ENCODE data around the gene SPRING1.

SPRING1 gene

DNA sequence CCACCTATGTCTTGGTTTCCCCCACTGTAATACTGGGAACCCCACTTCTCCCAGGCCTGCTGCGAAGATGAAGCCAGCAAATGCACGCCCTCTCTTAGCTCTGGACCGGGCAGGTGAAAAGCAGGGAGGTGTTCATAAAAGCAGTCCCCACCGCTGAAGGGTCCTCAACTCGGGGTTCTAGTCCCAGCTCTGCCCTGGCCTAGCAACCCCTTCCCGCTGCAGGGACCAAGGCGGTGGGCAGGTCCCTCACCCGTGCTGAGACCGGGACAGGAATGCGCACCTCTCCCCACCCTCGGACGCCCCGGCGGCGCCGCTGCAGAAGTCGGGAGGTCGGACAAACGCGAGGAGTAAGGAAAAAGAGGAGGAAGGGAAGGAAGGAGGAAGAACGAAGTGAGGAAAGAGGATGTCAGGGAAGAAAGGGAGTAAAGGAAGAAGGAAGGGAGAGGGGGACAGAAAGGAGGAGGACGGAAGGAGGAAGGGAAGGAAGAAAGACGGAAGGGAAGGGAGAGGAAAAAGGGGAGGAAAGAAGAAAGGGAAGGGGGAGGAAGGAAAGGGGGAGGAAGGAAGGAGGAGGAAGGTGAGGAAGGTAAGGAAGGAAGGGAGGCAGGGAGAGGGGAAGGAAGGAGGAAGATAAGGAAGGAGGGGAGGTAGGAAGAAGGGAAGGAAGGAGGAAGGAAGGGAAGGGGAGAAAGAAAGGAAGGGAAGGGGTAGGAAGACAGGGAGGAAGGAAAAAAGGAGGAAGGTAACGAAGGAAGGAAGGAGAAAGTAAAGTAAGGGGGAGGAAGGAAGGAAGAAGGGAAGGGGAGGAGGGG is 701 bp downstream of the SPRING1 start:
- DNase-seq: no peak

DNA sequence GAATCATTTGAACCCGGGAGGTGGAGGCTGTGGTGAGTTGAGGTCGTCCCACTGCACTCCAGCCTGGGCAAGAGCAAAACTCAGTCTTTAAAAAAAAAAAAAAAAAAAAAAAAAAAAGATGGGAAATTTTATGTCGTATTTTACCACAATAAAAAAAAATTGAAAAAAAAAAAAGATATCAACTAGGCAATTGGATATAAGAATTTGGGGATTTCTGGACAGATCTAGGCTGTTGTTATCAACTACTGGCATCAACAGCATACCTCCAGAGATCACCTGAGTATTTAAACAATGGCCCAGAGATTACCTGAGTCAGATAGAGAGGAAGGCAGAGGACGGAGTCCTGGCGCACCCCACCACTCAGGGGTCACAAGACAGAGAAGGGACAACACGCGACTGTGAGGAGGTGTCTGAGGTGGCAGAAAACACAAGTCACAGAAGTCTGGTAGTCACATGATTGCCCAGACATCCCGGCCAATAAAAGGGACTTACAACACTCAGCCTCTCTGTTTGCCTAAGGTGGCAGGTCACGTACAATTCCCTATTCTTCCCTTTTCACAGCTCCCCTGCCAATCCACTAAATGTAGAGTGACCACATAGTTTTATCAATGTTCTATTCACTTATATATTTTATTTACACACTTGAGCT is 1.8 kb downstream of the SPRING1 start:
- DNase-seq: no peak

DNA sequence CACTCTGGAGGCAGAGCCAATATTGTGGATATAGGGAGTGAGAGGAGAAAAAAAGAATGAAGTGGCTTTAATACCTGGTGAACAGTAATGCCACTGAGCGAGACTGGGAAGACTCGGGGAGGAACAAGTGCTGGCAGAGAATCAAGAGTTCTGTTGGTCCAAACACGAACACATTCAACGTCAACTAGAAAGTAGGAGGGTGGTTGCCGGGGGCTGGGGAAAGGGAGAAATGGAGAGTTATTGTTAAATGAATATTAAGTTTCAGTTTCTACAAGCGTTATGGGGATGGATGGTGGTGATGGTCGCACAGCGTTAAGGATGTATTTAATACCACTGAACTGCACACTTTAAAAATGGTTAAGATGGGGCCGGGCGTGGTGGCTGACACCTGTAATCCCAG is 2.8 kb downstream of the SPRING1 start:
- no peak for DNase-seq

DNA sequence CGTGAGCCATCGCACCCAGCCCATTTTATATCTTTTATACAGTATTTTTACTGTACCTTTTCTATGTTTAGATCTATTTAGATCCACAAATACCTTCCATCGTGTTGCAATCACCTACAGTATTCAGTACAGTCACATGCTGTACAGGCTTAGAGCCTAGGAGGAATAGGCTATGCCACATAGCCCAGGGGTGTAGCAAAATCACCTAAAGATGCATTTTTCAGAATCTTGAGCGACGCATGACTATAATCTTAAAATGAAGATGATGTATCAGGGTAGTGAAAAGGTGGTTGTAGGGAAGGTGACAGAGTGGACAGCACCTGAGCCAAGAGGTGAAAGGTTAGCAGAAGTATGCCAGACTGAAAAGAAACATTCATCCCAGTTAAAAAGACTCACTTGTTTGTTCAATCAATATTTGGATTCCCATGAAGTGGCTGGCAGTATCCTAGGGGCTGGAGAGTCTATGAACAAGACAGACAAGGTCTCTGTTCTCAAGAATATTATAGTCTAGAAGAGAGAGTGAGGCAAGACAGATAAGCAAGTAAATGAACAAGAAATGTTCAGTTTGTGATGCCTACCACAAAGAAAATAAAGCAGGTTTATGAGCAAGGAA is 3.6 kb downstream of the SPRING1 start:
- no peak for DNase-seq

DNA sequence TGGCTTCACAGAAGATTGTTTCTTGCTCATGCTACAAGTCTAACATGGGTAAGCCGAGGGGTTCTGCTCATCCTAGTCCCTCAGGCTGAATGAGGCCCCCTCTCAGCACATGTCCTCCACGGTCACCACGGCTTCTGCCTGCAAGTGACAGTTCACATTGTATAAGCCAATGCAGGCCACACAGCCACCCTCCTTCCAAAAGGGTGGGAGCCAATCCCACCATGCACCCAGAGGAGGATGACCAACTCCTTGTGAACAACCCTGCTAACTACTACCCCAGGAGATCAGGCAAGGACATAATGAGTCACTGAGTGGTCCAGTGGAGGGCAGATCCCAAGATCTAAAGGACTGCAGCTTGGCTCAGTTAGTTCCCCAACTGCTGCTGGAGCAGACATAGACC is 6.1 kb downstream of the SPRING1 start:
- DNase-seq: no peak

DNA sequence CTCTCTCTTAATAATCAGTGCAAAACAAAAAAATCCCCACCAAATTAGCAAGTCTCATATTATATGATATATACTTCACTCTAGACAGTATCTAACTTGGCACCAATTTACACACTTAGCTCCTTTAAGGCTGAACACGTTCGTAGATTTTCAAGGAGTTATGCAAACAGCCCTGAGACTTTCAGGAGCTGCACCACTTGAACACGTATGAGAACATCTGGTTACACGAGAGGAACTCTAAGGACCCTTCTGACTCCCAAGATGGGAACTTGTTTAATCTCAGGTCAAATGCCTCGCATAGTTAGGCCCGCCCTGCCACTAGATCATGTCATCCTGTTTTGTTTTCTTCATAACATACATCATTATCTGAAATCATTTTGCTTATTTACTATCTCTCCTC is 10.0 kb downstream of the SPRING1 start:
- DNase-seq: no peak

DNA sequence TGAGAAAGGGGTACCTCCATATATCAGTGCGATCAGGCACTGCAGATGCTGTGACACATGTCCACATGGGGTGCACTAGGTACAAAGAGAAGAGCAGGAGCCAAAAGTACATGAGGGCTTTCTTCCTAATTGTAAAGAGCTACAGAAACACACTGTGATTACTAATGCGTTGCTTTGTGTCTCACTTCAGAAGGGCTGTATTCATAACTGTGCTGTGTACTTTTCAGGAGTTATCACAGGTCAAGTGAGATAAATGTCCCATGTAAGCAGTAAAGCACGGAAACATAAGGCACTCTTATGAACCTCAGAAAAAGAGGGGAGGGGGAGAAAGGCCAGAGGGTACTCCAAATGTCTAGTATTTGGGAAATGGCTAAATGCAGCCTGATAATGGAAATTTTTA is 10.6 kb downstream of the SPRING1 start:
- no peak for DNase-seq

DNA sequence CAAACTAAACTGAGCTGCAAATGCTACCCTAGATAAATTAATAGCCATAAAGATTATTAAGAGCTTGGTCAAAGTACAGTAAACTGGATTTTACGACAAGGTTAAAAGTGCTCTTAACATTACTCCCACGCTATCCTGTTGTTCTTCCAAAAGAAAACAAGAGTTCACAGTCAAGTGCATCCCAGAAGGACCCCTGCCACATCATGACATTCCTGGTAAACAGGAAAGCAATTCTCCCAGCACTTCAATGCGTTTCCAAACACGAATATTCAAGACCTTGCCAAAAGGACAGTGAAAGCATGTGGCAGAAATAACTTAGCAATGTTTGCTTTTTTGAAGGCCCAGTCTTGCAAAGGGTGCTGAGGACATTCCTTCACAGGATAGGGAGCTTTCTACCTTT is 11.2 kb downstream of the SPRING1 start:
- DNase-seq: no peak

DNA sequence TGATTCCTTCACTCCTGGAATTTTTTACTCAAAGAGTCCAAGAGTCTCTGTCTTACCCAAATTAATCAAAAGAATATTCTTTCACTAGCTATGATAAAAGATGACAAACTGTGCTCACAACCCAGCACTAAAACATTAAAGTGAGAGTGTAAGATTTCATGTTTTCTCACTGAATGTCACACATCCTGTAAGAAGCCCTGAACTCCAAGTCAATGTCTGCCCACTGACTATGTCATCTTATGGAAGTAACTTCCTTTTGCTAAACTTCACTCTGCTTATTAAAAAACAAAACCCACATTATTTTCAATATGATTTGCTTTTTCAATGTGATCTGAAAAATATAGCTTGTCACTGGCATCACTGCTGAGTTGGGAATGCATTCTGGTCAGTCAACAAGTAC is 15.6 kb downstream of the SPRING1 start:
- DNase-seq: no peak

DNA sequence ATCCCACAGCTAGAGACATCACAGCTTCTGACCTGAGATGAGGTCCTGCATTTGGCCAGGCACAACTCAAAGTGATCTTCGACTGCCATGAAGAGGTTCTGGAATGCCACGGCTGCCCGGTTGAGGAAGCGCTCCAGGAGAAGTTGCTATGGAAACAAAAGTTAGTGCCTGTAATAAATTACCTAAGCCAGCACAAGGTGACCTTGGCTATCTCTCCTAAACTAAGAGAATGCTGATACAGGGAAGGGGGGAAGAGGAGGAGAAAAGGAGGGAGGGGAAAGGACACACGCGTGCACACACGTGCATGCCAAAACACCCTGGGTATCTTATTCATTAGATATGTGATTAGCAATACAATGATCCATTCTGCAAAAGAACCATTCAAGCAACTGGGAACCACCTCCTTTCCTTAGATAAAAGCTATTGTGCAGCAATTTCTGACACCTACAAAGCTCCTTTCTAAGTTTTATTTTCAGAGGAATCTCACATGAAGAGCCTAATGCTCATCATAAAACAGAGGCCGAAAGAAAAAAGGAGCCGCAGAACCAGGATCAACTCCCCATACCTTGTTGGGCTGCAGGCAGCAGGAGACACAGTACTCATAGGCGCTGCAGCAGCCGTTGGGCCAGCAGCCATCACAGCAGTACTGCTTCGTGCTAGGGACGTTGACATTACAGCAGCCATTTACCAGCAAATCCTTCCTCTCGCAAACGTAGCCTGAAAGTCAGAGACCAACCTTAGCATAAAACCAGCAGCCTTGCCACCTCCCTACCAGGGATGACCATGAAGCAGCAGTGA is 17.9 kb downstream of the SPRING1 start:
- DNase-seq: no peak

DNA sequence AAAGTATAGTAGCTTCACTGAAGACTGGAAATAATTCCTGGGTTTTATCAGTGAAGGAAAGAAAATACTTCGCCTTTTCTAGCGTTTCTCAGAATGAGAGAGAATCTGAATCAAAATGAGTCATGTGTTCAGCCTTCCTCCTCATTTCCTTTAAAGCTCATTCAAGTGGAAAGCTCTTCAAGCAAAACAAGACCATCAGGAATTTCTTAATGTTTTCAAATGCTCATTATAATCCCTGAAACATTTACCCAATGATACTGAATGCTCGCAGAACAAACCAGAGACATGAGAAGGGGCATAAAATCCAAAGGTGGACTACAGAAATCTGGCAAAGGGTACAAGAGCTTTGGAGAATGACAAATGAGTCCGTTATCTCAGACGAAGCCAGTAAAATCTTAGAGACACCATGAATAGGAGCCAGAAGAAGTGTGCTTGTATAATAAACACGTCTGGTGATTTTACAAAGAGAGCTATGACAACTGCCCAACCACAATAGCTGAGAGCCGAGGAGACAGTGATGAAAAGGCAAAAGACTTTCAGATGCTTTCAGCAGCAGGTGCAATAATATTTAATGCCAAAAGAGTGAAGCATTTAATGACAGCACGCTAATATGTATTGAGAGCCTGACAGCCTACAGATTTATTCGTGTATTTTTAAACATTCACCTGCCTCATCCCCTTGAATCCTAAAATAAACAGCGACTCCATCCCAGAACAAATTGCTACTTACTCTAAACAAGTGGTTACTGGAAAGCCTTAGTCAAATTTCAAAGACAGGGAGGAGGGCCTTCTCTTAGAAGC is 19.0 kb downstream of the SPRING1 start:
- peak; percentile 88 for DNase-seq

DNA sequence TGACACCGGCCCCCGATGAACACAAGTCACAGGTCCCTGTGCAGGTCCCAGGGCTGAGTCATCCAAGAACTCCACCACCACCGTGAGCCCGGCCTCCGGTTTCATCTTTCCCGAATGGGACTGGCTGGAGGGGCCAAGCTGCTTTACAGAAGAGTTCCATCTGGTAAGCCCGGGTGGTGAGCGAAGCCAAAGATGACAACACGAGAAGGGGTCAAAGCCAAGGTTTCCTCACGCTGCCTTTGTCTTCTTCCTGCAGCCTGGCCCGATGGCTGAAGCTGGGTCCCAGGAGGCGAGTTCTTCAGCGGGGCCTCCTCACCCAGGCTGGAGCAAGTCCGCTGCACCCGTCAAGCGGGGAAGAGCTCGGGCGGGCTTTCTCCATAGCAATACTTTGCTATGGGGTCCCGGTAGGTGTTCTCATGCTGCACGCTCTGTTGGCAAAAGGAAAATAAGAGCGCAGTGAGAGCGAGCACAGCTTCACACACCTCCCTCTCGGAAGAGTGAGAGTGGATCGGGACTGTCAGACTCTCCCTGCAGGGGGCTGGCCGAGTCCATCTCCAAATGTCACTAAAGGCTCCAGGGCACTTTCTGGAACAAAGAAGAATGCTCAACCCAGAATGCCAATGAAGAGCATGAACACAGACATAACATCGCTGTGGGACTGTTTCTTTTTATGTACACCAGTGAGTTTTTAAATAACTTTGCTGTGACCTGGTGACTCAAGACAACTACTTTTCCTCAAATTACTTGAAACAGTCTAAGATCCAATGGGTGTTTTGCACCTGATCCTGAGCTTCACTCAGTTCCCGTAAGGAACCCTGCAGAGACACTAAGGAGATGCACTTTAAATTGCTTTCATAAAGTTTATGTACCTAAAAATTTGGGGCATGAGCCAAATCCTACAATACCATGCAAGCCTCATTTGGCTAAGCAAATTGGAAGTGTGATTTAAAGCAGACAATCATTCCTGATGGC is 20.1 kb downstream of the SPRING1 start:
- DNase-seq: no peak

DNA sequence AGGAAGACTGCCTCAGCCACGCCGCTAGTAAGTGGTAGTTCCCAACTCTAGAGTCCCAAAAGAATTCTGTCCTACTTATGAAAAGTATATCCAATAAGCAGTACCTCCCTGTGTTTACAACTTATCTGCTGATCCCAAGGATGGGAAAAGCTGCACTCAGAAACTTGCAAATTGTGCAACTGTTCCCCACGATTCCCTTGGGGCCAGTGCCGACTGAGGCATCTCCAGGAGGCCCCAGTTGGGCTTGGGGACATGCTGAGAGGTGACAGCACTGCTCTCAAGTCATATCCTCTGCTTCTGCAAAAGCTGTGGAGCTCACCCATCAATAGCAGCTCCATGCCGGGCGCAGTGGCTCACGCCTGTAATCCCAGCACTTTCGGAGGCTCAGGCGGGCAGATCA is 23.7 kb downstream of the SPRING1 start:
- no peak for DNase-seq

DNA sequence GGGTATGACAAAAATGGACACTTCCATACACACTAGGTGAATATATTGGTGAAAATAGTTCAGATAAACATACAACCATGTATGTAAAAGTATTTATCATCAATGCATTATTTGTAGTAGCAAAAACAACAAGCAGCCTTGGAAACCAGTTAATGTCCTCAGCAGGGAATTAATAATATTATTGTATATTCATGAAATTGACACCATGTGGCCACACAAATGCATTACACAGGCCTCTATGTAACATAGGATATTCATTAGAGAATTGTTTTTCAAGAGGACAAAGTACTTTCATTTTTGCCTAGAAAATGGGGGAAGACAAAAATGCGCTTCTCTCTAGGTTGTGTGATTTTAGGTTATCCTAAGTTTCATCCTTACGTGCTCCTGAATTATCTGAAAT is 24.3 kb downstream of the SPRING1 start:
- no peak for DNase-seq

DNA sequence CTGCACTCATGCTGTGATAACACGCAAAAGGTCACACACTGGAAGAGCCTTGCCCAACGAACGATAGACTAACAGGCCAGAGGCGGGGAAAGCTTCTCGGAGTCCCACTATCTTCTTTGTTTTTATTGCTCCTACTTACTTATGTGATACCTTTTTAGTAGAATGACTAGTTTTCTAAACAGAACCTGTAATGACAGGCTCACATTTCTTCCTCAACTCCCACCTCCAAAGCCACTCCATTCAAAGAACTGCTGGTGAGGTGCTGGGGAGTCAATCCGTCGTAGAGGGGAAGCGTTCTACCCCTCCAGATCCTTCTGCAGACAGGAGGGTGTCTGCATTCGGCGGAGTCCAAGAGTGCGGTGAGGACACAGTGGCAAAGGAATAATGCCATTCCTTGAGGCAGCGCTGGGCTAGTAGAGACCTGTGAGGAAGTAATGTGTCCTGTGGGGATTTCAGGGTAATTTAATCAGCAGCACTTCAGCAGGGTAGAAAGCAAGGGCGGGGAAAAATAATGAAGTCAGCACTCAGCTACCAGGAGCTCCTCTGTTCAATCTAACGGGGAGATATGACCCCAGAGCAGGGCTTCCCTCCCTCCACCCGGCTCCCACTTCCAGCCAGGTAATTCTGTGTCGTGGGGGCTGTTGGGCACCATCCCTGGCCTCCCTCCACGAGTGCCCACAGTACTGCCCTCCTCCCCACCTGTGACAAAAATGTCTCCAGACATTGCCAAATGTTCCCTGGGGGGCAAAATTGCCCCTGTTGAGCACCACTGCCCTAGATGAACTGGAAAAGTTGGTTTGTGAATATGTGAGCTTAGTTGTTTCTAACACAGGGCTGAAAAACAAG is 25.2 kb downstream of the SPRING1 start:
- DNase-seq: no peak

DNA sequence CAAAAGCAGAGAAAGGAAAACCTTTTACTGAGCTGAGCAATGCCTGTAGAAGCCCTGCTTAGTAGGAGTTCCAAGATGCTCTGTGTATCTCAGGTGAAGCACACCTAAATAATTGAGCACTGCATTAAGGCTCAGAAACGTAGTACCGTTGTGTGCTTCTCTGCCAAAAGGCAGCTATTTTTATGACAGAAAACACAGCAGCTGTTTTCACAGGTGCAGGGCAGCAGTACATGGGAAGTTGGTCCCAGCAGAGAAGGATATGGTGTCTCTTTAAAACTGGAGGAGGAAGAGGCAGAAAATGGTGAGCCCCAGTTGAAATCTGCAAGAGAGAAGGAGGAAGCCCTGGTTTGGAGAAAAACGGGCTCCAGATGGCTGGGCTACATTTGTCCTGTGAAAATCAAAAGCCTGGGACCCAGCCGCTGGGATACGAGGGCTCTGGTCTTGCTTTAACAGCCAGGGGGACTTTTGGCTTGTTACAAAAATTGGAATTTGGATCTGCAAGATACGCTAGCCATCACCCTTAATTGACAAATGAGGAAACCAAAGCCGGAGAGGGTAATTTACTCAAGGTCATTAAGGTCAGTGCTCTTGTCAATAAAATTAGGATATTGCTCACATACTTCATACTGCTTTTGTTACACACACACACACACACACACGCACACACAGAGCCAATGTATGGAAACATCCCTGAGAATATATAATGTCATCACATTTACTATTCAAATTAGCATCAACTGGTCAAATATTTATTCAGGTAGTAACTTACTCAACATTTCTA is 27.3 kb downstream of the SPRING1 start:
- no peak for DNase-seq

DNA sequence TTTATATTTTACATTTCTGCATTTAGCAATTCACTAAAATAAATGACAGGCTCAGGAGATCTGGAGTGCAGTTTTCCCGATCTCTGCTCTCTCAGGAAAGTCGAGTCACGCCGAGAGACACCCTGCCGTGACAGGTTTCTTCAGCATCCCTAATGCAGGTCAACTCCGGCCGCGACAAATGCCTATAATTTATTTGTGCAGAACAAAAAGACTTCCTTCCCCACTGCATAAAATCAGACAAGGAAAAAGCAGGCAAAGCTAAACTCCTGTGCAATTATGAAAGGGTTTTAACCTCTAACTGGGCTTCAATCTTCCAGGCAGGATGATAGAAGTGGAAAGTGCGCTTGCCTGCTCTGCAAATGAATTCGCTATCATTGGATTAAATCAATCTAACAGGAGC is 28.1 kb downstream of the SPRING1 start:
- DNase-seq: no peak

DNA sequence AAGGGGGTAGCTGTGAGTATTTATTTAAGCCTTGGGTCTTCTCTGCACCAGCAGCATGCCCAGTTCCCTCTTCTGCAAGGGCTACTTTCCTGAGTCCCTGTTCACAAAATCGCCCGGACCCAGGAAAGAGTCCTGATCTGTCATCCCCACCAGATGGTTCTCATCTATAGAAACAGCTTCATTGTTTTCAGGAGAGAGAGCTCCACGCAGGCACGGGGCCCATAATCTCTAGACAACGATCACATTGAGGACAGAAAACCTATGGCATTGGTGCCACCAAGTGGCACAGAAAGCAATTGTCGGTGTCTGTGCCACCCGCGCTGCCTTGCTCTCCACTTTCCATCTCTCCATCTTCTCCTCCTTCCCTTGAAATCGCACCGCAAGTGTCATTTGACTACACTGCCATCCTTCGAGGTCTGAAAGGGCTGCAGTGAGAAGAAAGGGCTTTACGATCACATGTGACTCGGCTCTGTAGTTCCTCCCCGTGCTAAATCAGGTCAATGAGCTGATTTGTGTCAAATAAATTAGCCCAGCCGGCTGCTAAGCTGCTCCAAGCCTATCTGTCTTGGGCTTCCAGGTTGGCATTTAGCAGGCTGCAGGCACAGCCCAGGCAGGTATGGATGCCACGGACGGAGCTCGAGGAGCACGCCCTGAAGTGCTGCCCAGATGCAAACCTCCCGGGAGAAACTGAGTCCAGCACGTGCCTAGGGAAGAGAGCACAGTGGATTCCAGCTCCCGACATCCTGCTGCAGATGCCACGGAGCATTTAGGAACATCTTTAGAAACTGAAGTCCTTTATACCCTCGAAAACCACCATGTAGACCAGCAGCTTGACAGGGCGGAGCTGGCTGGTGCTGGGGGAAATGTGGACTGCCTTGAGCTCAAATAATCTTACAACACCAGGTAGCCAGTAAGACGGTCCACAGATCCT is 28.8 kb downstream of the SPRING1 start:
- peak; percentile 27 for DNase-seq

Data from NCI-H1417 treated with DMSO at 0.1 percent for 48 hours (cell line).